GM18909 (cell line): ENCODE results near the gene TBX21.
"Not testable (repeated sequence)": the region's sequence is repeated elsewhere in the genome, so short reads cannot be mapped to it uniquely, and the experiment has no call there.

Source experiments
- ATAC-seq: cut with Tn5 transposase; IDR thresholded peaks from one replicate; pipeline ENCODE4 v1.9.1; 2021; ENCODE audit warnings: mild to moderate bottlenecking; ENCODE audit not compliant: unreplicated experiment, poor library complexity

The TBX21 gene

DNA sequence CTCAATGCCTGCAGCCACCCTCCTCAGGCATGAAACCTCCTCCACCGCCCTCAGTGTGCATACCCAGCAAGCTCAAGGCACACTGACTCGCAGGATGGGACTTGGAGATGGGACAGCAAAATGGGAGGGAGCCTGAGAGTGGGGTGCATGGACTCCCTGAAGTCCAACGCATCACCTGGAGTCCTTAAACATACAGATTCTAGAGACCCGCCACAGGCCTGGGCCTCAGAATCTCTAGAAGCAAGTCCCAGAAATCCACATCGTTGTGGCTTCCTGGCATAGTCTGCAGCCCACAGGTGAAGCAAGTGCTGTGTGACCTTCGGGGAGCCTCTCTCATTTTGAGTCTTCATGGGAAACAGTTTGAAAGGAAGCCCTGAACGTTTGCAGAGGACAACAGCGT, 3.6 kb upstream of the TBX21 start:
- no peak for ATAC-seq

DNA sequence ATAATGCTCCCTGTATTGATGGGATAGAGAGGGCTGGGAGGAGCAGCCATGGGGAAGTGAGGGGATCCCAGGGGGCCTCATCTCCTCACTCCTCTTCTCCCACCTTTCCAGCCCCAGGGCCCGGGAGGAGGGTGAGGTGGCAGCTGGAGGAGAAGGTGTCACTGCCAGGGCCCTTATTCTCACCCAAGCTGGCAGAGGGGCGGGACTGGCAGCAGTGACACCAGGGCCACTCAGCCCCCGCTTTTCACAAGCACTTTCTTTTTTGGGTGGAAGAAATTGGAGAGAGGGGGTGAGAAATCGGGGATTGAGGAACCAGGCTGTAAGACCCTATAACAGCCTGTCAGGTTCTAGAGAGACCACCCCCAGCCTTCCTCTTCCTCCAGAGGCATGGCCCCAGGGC, 2.4 kb upstream of the TBX21 start:
- no peak for ATAC-seq

DNA sequence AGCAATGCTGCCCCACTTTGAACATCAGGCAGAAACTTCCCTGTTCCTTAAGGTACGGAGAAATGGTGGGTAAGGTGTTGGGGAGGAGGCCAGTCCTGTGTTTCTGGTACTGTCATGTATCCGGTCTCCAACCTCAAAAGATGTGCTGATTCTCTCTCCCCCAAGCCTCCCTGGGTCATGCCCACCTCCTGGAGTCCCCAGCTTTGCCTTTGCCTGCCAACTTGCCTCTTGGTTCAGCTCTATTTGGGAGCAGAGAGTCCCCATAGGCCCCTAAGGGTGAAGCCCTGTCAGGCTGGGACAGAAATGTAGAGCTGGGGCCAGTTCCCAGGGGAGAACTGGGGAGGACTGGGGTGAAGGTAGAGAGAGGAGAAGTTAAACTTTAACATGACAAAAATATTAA, 1.6 kb upstream of the TBX21 start:
- no peak for ATAC-seq

DNA sequence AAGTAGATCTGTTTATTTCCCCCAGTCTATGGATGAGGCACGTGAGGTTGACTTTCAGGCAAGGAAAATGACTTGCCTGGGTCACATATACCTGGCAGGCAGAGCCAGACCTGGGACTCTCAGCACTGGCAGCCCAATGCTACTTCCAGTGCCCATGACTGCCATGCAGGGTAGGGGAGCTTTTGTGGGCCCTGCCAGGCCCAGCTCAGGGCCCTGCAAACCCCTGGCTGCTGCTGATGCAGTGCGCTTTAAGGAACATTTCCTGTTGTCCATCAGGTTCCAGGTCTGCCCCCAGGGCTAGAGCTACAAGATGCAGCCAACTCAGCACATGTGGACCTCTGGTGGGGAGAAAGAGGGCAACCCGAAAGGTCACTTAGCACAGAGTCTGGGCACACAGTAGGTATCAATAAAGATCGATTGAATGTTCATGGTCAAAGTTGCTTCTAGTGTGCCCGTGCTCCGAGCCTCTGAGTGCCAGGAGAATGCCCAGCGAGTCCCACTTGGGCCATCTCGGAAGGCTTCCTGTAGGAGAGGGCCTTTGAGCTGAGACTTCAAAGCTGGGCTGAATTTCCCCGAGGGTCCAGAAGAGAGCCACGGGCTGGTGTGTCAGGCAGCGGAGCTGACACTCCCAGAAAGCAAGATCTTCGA, 513 bp upstream of the TBX21 start:
- ATAC-seq, result no peak

DNA sequence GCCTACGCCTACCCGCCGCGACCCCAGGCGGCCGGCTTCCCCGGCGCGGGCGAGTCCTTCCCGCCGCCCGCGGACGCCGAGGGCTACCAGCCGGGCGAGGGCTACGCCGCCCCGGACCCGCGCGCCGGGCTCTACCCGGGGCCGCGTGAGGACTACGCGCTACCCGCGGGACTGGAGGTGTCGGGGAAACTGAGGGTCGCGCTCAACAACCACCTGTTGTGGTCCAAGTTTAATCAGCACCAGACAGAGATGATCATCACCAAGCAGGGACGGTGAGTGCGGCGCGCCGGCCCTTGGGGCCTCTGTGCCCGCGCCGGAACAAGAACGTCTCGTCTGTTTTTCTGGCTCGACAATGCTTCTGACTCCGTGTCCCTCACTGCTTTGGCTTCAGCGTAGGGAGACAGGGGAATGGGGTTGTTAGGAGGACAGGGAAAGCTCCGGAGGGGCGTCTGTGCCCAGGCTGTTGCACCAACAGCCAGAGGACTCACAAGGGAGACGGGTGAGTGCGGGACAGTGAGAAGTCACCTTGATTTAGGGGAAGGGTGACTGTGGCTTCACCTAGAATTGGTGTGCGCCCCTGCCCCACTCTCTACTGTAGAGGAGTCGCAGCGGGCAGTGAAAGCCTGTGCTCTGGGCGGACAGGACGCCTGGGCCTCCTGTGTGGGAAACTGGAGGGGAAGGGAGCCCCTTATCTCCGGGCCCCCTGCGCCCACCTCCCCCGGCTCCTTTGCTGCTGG, 806 bp downstream of the TBX21 start:
- peak; percentile 25 for ATAC-seq

DNA sequence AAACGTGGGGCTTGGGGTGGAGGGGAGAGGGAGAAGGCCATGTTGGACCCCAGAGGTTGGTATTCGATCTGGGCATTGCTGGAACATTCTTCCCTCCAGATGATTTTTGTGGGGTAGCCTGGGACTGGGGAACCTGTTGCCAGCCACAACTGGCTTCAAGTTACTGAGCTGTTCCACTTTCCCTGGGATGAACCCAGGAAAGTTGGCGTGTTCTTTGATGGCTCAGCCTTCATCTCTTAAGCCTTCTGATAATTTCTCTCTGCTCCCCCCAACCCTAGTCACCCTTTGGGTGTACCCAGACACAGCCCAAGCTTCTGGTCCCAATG, 2.1 kb downstream of the TBX21 start:
- no peak for ATAC-seq

DNA sequence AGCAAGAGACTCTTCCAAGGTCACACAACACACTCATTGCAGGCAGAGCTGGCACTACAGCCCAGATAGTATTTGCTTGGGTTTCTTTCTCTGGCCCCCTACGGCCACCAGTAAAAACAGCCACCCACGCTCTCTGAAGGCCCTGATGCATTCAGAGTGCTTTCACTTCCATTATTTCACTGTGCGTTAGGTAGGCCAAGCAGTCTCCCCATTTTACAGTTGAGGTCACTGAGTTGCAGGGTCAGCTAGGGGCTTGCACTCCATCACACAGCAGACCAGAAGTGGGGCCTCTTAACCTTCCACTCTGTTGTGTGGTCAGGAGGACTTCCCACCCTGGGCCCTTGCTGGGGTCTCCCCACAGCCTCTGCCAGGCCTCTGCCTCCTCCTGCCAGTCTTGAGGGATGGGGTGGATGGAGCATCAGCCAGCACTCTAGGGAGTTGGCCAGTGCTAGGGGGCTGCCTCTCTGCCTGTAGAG, 2.5 kb downstream of the TBX21 start:
- peak; percentile 41 for ATAC-seq

DNA sequence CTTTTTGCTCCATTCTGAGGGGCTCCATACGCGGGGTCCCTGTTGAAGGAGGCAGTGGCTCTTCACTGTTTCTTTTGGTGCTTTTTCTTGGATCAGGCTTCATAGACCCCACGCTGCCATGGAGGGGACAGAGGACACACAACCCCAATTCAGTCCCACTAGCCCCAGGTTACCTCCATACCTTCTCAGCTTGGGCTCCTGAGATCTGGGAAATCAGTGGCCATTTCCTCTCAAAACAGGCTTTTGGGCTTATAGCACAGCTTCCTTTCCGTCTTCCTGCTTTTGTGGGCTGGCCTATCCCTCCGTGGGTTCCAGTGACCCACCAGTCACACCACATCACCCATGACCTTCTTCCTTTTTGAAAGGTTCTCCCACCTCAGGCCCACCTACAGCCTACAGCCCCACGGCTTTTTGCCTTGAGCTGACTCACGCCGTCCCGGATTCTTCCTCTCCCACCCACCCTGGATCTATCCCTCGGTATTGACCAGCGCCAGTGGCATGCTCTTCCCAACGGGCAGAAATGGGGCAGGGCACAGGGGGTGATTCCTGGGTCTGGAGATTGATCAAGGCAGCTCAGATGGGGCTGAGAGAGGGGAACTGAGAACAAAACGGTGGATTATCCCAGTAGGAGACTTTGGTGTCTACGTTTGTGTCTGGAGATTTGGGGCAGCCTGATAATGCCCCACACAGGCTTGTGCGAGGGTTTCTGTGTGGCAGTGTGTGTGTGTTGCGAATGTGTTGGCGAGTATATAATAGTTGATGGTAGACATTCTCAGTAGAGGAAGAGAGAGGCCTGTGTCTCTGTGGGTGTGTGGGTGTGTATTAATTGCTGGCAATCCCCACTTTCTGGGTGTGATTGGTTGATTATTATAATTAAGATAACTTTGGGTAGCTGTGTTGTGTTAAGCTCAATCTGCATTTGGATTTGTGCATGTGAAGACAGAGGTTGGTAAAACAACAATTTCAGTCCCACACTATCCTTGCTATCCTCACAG, 3.8 kb downstream of the TBX21 start:
- ATAC-seq, result no peak

DNA sequence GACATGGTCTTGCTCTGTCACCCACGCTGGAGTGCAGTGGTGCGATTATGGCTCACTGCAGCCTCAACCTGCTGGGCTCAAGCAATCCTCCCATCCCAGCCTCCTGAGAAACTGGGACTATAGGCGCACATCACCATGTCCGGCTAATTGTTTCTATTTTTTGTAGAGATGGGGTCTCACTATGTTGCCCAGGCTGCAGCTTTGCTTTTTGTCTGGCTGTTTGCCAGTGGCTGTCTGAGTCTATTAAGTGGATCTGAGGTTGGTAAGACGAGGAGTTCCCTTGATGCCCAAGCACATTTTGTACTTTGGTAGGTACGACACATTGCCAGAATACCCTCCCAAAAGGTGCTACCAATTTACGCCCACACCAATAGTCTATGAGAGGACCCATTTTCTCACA, 5.1 kb downstream of the TBX21 start:
- no peak for ATAC-seq

DNA sequence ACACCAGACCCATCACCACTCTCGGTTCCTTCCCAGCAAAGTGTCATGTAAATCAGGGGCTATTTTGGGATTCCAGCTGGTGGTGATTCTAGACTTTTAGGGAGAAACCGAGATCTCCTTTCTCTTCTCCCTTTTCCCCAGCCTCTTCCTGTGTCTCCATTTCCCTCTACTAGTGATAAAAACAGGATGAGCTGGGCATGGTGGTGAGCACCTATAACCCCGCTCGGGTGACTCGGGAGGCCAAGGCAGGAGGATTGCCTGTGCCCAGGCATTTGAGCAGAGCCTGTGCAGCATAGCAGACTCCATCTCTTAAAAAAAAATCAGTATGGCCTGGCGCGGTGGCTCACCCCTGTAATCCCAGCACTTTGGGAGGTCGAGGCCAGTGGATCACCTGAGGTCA, 6.1 kb downstream of the TBX21 start:
- ATAC-seq, result no peak

DNA sequence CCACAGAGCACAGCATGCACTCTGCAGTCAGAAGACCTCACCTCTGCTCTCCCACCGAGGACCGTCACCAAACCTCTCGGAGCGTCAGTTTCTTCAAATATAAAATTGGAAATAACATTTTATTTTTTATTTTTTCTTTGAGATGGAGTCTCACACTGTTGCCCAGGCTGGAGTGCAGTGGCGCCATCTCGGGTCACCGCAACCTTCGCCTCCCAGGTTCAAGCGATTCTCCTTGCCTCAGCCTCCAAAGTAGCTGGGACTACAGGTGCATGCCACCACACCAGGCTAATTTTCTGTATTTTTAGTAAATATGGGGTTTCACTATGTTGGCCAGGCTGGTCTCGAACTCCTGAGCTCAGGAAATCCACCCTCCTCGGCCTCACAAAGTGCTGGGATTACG, 6.9 kb downstream of the TBX21 start:
- ATAC-seq, result not testable (repeated sequence)

DNA sequence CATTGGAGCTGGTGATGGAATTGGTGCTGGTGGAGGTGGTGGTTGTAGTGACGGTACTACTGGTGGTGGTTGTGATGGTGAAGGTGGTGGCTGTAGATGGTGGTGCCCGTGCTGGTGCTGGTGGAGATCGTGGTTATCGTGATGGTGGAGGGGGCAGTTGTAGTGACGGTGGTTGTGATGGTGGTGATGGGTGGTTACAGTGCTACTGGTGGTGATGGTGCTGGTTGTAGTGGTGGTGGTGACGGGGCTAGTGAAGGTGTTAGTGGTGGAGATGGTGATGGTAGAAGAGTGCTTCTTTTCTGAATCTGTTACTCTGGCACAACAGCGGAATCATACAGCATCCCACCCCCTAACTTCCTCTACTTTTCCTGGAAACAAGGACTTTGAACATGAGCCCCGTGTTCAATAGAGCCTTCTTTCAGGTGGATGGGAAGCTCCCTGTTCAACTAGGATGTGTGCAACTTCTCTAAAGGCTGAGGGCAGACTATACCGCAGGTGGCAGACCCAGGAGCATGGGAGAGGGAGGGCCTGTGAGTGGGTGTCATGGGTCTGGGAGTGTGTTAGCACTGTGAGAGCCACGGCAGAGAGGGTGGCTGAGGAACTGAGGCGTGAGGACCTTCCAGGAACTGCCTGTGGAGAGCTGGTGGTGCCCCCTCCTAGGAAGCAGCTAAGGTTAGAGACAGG, 8.2 kb downstream of the TBX21 start:
- ATAC-seq, result no peak

DNA sequence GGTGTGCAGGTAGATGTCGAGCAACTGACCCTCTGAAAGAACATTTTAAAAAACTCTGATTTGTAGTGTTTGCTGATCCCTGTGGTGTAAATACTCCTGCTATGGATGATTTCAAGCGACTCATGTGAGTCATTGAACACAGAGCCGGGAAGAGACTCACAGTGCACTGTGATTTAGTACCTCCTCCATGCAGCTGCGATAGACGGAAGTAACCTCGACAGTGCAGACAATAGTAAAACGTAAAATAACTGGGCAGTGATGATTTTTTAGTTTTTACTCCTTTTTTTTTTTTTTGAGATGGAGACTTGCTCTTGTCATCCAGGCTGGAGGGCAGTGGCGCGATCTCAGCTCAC, 8.7 kb downstream of the TBX21 start:
- ATAC-seq, result no peak

DNA sequence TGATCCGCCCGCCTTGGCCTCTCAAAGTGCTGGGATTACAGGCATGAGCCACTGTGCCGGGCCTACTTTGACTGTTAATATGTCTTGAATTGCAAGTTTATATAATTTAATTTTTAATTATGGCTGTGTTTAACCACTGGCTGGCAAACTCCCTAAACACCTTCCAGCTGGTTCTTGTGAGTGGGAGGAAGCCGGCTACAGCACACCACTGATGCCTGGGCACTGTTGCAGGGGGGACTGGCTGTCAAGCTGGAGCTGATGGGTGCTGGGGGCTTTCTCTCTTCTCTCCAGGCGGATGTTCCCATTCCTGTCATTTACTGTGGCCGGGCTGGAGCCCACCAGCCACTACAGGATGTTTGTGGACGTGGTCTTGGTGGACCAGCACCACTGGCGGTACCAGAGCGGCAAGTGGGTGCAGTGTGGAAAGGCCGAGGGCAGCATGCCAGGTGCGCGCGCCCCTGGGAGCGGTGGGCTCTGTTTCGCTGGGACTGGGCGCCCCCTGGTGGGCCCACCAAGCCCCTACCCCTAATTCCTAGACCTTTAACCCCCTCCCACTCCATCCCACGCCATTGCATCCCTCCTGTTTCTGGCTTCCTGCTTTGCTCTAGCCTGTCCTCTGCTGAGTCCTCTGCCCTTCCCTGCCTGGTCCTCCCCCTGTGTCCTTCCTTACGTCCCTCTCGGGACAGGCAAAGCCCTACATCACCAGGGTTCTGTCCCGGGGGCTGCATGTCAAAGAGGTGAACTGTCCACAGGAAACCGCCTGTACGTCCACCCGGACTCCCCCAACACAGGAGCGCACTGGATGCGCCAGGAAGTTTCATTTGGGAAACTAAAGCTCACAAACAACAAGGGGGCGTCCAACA, 9.5 kb downstream of the TBX21 start:
- ATAC-seq, result no peak

DNA sequence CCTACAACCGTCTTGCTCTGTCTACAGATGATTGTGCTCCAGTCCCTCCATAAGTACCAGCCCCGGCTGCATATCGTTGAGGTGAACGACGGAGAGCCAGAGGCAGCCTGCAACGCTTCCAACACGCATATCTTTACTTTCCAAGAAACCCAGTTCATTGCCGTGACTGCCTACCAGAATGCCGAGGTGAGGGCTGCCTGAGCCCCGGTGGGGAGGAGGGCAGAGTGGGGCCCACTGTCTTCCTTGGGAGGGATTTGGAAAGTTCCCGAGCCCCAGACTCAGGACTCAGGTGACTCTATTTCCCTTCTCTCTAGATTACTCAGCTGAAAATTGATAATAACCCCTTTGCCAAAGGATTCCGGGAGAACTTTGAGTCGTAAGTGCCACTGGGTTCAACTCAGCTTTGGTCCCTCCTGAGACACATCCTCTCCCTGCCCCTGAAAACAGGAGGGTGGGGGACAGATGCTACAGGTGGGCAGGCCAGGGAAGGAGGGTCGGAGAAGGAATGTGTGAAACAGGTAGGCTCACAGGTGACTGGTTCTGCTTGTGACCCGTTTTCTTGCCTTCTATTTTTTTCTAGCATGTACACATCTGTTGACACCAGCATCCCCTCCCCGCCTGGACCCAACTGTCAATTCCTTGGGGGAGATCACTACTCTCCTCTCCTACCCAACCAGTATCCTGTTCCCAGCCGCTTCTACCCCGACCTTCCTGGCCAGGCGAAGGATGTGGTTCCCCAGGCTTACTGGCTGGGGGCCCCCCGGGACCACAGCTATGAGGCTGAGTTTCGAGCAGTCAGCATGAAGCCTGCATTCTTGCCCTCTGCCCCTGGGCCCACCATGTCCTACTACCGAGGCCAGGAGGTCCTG, 11.4 kb downstream of the TBX21 start:
- ATAC-seq, result no peak

DNA sequence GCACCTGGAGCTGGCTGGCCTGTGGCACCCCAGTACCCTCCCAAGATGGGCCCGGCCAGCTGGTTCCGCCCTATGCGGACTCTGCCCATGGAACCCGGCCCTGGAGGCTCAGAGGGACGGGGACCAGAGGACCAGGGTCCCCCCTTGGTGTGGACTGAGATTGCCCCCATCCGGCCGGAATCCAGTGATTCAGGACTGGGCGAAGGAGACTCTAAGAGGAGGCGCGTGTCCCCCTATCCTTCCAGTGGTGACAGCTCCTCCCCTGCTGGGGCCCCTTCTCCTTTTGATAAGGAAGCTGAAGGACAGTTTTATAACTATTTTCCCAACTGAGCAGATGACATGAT, 12.0 kb downstream of the TBX21 start:
- no peak for ATAC-seq

DNA sequence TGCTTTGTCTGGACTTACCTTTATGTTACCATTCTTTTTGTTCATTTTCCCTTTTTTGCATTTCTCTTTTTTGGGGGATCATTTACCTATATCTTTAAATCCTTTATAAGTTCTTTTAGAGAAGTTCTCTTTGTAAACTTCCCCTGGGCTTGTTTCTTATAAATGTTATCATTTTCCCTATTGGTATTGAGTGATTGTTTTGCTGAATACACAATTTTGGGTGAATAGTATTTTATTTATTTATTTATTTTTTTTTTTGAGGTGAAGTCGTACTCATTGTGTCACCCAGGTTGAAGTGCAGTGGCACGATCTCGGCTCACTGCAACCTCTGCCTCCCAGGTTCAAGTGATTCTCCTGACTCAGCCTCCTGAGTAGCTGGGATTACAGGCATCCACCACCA, 18.4 kb downstream of the TBX21 start:
- ATAC-seq, result no peak

DNA sequence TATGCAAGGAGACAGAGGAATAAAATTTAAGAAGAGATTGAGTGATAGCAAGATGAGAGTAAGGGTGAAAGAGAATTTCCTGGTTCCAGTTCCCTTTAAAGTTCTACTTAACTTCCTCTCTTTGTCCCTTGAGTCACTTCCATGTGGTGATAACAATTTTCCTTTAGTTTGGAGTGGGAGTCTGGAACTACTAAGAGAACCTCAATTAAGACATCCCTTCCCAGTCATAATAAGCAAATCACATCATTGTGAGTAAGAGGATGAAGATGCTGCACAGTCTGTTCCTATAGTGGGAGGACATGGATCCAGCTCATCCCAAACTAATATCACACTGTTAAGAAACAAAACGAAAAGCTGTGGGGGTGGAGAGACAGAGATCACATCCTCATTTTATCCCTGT, 24.4 kb downstream of the TBX21 start:
- ATAC-seq, result no peak
